Right lung (tissue), 5 donors: ENCODE measurements around the gene FAM234B. TPM values are rescaled to one million over a fixed set of nuclear protein-coding genes. Genes with fewer than 3 reads are reported as not detected.

Source experiments
- DNase-seq, 2 donors: peaks; one replicate each; pipeline ENCODE4 v3.0.0-alpha.2; 2013
- polyA plus RNA-seq, 5 donors: library from polyadenylated mRNA; unstranded; fragments of 120-200 nt; gene quantifications; one replicate each; pipeline versions ENCODE4 v1.2.1 to v1.2.3, GENCODE V29; 2013; ENCODE audit warnings: inconsistent platforms in 1 of 5, low replicate concordance in 1 of 5; ENCODE audit not compliant: insufficient read length in 5 of 5, insufficient read depth in 1 of 5

Gene FAM234B
- polyA plus RNA-seq, 5 donors: 7.6 to 9.6 (median 8.7) TPM

GRCh38 chr12:13112968-13113367 is 68.8 kb downstream of the FAM234B start:
- DNase-seq: no peak

- DNase-seq: no peak
Measured at GRCh38 chr12:13114251-13115052, 70.3 kb downstream of the FAM234B start.

GRCh38 chr12:13116259-13116658 is 72.1 kb downstream of the FAM234B start:
- DNase-seq: no peak

GRCh38 chr12:13117029-13117428 is 72.8 kb downstream of the FAM234B start:
- DNase-seq: no peak

- DNase-seq: no peak
Measured at GRCh38 chr12:13119826-13120225, 75.6 kb downstream of the FAM234B start.

- no peak for DNase-seq
Measured at GRCh38 chr12:13120413-13120812, 76.2 kb downstream of the FAM234B start.

- no peak for DNase-seq
Measured at GRCh38 chr12:13121568-13121967, 77.4 kb downstream of the FAM234B start.

- DNase-seq: no peak
Measured at GRCh38 chr12:13124656-13125505, 80.7 kb downstream of the FAM234B start.

- no peak for DNase-seq
Measured at GRCh38 chr12:13125996-13126395, 81.8 kb downstream of the FAM234B start.

GRCh38 chr12:13126494-13126893 is 82.3 kb downstream of the FAM234B start:
- no peak for DNase-seq

- no peak for DNase-seq
Measured at GRCh38 chr12:13127444-13127843, 83.3 kb downstream of the FAM234B start.

- DNase-seq: no peak
Measured at GRCh38 chr12:13128291-13128965, 84.2 kb downstream of the FAM234B start.

GRCh38 chr12:13130981-13131380 is 86.8 kb downstream of the FAM234B start:
- DNase-seq: no peak

Other genes with a start within 250 kb of the FAM234B start
- 10 to 100 TPM; 69.0 to 87.3 (median 74.0) TPM for gene DDX47, start 231.0 kb upstream of the FAM234B start, polyA plus RNA-seq
- gene GPRC5A, start 152.8 kb upstream of the FAM234B start, polyA plus RNA-seq: 10 to 100 TPM in 4 of 5 donors, 1 to 10 TPM in 1; 8.8 to 25.0 (median 13.9) TPM
- gene GPRC5D, start 92.2 kb upstream of the FAM234B start, polyA plus RNA-seq: 1 to 10 TPM in 2 of 5 donors, under 1 TPM in 3; 0.70 to 1.6 (median 0.85) TPM
- 10 to 100 TPM; 55.0 to 72.9 (median 63.6) TPM for gene HEBP1, start 44.1 kb upstream of the FAM234B start, polyA plus RNA-seq
- 1 to 10 TPM in 1 of 5 donors, under 1 TPM in 4; 0.49 to 1.0 (median 0.69) TPM for gene GSG1, start 59.3 kb downstream of the FAM234B start, polyA plus RNA-seq
- gene EMP1, start 152.3 kb downstream of the FAM234B start, polyA plus RNA-seq: 100 to 1,000 TPM in 4 of 5 donors, 10 to 100 TPM in 1; 91.0 to 141 (median 115) TPM